Parathyroid adenoma (tissue), 2 donors: Measurements from ENCODE around the gene CD44.

Experiments
- H2AFZ ChIP-seq: fragments of 300-600 bp; sonication (generic); one replicate; pipeline ENCODE4 v1.7.0; 2017; ENCODE audit warnings: antibody characterized with exemption, mild to moderate bottlenecking
- H3K27ac ChIP-seq: fragments of 300-600 bp; sonication (generic); one replicate; pipeline ENCODE4 v1.7.0; 2017
- H3K27me3 ChIP-seq: fragments of 300-600 bp; sonication (generic); one replicate; pipeline ENCODE4 v1.7.0; 2017; ENCODE audit warnings: low read length; ENCODE audit not compliant: control insufficient read depth, insufficient read depth
- H3K36me3 ChIP-seq: fragments of 300-600 bp; sonication (generic); one replicate; pipeline ENCODE4 v1.7.0; 2017; ENCODE audit warnings: low read length; ENCODE audit not compliant: control insufficient read depth, insufficient read depth
- H3K4me1 ChIP-seq: fragments of 300-600 bp; sonication (generic); one replicate; pipeline ENCODE4 v1.7.0; 2017; ENCODE audit warnings: control low read depth
- H3K4me2 ChIP-seq: fragments of 300-600 bp; sonication (generic); one replicate; pipeline ENCODE4 v1.7.0; 2017; ENCODE audit warnings: low read length
- H3K4me3 ChIP-seq: fragments of 300-600 bp; sonication (generic); one replicate; pipeline ENCODE4 v1.7.0; 2017; ENCODE audit warnings: low read depth, low read length
- H3K79me2 ChIP-seq: fragments of 300-600 bp; sonication (generic); one replicate; pipeline ENCODE4 v1.7.0; 2017; ENCODE audit warnings: control low read depth
- H3K9ac ChIP-seq: fragments of 300-600 bp; sonication (generic); one replicate; pipeline ENCODE4 v1.7.0; 2017; ENCODE audit warnings: mild to moderate bottlenecking
- H3K9me3 ChIP-seq: fragments of 300-600 bp; sonication (generic); one replicate; pipeline ENCODE4 v1.7.0; 2017; ENCODE audit warnings: low read length; ENCODE audit not compliant: control insufficient read depth
- TF ChIP-seq, protein P1 (sequence below): fragments of 300-600 bp; sonication (generic); IDR thresholded peaks from one replicate; pipeline ENCODE4 v1.7.0; 2017; ENCODE audit warnings: antibody characterized with exemption, mild to moderate bottlenecking
- donor health status: primary hyperparathyroidism.

The CD44 gene

DNA sequence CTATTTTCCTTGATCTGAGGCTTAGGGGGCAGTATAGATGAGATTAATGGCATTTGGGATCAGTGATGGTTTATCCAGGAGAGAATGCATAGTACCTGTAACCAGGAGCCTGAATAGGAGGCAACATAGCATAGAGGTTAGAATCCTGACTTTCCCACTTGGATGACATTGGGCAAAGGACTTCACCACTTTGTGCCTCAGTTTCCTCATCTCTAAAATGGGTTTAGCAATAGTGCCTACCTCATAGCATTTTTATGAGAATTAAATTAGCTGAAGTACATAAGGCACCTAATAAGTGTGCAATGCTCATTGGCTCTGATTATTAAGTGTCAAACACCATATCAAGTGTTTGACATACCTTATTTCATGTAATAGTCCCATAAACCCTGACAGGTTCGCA, 30.8 kb downstream of the CD44 start:
- Histone ChIP-seq H3K4me1 (peaks cover 18% of the 10 kb centered on the region), H3K27ac (peak overlapping the region; percentile 39), H3K9ac (no peak overlapping the region), H3K79me2 (no peaks in the 10 kb centered on the region), H3K36me3 (no peaks in the 10 kb centered on the region), H3K4me2 (no peak overlapping the region), H3K9me3 (no peaks in the 10 kb centered on the region), H3K4me3 (no peak overlapping the region), H2AFZ (no peak overlapping the region), H3K27me3 (no peaks in the 10 kb centered on the region)
- TF ChIP-seq, protein P1, sequence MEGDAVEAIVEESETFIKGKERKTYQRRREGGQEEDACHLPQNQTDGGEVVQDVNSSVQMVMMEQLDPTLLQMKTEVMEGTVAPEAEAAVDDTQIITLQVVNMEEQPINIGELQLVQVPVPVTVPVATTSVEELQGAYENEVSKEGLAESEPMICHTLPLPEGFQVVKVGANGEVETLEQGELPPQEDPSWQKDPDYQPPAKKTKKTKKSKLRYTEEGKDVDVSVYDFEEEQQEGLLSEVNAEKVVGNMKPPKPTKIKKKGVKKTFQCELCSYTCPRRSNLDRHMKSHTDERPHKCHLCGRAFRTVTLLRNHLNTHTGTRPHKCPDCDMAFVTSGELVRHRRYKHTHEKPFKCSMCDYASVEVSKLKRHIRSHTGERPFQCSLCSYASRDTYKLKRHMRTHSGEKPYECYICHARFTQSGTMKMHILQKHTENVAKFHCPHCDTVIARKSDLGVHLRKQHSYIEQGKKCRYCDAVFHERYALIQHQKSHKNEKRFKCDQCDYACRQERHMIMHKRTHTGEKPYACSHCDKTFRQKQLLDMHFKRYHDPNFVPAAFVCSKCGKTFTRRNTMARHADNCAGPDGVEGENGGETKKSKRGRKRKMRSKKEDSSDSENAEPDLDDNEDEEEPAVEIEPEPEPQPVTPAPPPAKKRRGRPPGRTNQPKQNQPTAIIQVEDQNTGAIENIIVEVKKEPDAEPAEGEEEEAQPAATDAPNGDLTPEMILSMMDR = no peak

DNA sequence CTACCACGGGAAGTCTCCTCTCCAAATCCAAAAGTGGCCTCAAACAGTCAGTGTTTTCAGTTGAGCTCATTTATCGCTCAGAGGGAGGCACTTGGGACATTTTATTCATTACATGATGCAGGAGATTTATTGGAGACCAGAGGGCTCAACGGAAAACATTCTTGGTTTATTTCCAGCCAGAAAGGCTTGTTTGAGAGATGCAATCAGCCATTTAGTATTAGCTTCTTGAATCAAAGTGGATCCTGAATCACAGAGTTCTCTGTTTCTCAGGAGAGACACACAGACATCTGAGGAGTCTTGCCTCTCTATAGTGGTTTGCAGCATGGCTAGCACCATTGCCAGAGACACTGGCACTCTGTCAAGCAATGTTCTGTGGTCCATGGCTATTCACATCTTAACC, 31.5 kb downstream of the CD44 start:
- TF ChIP-seq, protein P1 = no peak
- Histone ChIP-seq H3K36me3 (no peaks in the 10 kb centered on the region), H3K27ac (peak overlapping the region; percentile 39), H3K9me3 (no peaks in the 10 kb centered on the region), H3K4me2 (no peak overlapping the region), H2AFZ (no peak overlapping the region), H3K27me3 (no peaks in the 10 kb centered on the region), H3K4me1 (peaks cover 18% of the 10 kb centered on the region), H3K9ac (no peak overlapping the region), H3K4me3 (no peak overlapping the region), H3K79me2 (no peaks in the 10 kb centered on the region)

DNA sequence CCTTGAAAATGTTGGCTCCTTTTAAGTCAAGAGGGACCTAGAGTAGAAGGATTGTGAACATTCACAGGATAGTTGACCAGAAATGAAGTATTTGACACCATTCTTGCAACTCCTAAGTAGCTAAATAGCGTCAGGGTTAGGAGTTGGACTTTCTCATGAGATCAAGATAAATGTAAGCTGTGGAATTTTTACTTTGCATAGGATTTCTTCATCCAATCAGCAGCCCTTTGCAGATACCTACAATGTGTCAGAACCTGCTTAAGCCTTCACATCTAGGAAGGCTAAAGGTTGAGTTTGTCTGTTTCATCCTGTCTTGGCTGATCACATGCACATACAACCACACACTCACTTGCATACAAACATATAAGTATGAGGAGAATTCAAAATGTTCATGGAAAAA, 32.3 kb downstream of the CD44 start:
- no peak overlapping the region for H3K9ac ChIP-seq
- no peaks in the 10 kb centered on the region for H3K27me3 ChIP-seq
- no peaks in the 10 kb centered on the region for H3K9me3 ChIP-seq
- no peak overlapping the region for H2AFZ ChIP-seq
- H3K36me3 ChIP-seq = no peaks in the 10 kb centered on the region
- no peak overlapping the region for H3K4me3 ChIP-seq
- H3K27ac ChIP-seq = no peak overlapping the region
- no peaks in the 10 kb centered on the region for H3K79me2 ChIP-seq
- TF ChIP-seq, protein P1 = no peak
- no peak overlapping the region for H3K4me2 ChIP-seq
- H3K4me1 ChIP-seq = peaks cover 18% of the 10 kb centered on the region

DNA sequence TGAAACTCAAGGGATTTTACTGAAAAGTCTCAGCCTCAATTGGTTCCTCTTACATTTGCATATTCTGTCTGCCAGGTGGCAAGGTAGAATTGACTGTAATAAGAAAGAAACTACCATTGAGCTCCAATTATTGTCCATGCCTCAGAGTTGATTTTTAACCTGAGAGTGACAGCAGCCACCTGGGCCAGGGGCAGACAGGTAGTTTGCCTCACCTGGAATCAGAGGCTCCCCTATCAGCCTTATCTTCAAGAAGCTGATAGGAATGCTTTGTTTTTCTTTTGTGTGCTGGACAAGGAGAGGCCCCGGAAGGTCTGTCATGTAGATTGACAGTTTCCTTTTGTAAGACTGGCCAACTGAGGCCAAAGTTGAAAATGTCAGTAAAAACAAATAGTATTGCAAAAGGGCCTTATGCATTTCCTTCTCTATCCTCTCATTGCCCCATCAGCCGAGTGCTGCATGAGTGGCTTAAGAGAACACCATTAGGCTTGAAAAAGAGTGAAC, 34.1 kb downstream of the CD44 start:
- Histone ChIP-seq H3K36me3 (no peaks in the 10 kb centered on the region), H3K27ac (peak overlapping the region; percentile 57), H3K9ac (no peak overlapping the region), H3K4me3 (no peak overlapping the region), H3K79me2 (no peaks in the 10 kb centered on the region), H3K4me2 (no peak overlapping the region), H2AFZ (peak overlapping the region; percentile 22), H3K27me3 (no peaks in the 10 kb centered on the region), H3K9me3 (no peaks in the 10 kb centered on the region), H3K4me1 (peaks cover 20% of the 10 kb centered on the region)
- TF ChIP-seq, protein P1 = no peak
